WTC11 (cell line): ENCODE results near the gene GLRX2. TPM values are rescaled to one million over a fixed set of nuclear protein-coding genes. Genes with fewer than 3 reads are reported as not detected.

Experiments used
- GTF2I ChIP-seq: fragments of 250-450 bp; sonication (Bioruptor Pico); conservative IDR thresholded peaks from 2 replicates; pipeline ENCODE4 v1.4.0; 2021; ENCODE audit warnings: mild to moderate bottlenecking
- JAZF1 ChIP-seq: fragments of 250-450 bp; sonication (Bioruptor Pico); IDR thresholded peaks from 2 replicates; pipeline ENCODE4 v1.9.0; 2021; ENCODE audit warnings: moderate library complexity, mild to moderate bottlenecking, inconsistent platforms
- NFATC4 ChIP-seq: fragments of 250-450 bp; sonication (Bioruptor Pico); IDR thresholded peaks from 2 replicates; pipeline ENCODE4 v1.9.0; 2021; ENCODE audit warnings: mild to moderate bottlenecking
- ZNF121 ChIP-seq: sonication (generic); formaldehyde crosslinking; IDR thresholded peaks from 2 replicates; pipeline ENCODE4 v1.8.0; 2023; ENCODE audit warnings: missing genetic modification reagents
- ZNF219 ChIP-seq: sonication (generic); formaldehyde crosslinking; IDR thresholded peaks from 2 replicates; pipeline ENCODE4 v1.8.0; 2023; ENCODE audit warnings: missing genetic modification reagents, mild to moderate bottlenecking, borderline replicate concordance
- ZNF671 ChIP-seq: fragments of 250-450 bp; sonication (Bioruptor Pico); IDR thresholded peaks from 2 replicates; pipeline ENCODE4 v1.8.0; 2021; ENCODE audit warnings: mild to moderate bottlenecking
- total RNA-seq: library from RNA; stranded (reverse); gene quantifications from 3 replicates; pipeline ENCODE4 v1.2.3, GENCODE V29; 2021
- TF ChIP-seq, protein P1 (sequence below): sonication (generic); formaldehyde crosslinking; IDR thresholded peaks from 2 replicates; pipeline ENCODE4 v1.8.1; 2023; ENCODE audit warnings: mild to moderate bottlenecking, missing genetic modification reagents
- TF ChIP-seq, protein P2 (sequence below): sonication (generic); formaldehyde crosslinking; IDR thresholded peaks from 2 replicates; pipeline ENCODE4 v1.8.1; 2023; ENCODE audit warnings: mild to moderate bottlenecking, missing genetic modification reagents, moderate library complexity
- TF ChIP-seq, protein P3 (sequence below): fragments of 250-450 bp; sonication (Bioruptor Pico); conservative IDR thresholded peaks from 2 replicates; pipeline ENCODE4 v1.9.0; 2021; ENCODE audit warnings: mild to moderate bottlenecking
- TF ChIP-seq, protein P4 (sequence below): fragments of 250-450 bp; sonication (Bioruptor Pico); IDR thresholded peaks from 2 replicates; pipeline ENCODE4 v1.8.0; 2021; ENCODE audit warnings: mild to moderate bottlenecking
- TF ChIP-seq, protein P5 (sequence below): fragments of 250-450 bp; sonication (Bioruptor Pico); IDR thresholded peaks from 2 replicates; pipeline ENCODE4 v1.9.0; 2021; ENCODE audit warnings: mild to moderate bottlenecking
- TF ChIP-seq, protein P6 (sequence below): fragments of 200-600 bp; IDR thresholded peaks from 2 replicates; pipeline ENCODE4 v1.8.0; 2022; ENCODE audit warnings: antibody characterized with exemption
- TF ChIP-seq, protein P7 (sequence below): sonication (generic); formaldehyde crosslinking; IDR thresholded peaks from 2 replicates; pipeline ENCODE4 v1.8.0; 2023; ENCODE audit warnings: missing genetic modification reagents, mild to moderate bottlenecking, borderline replicate concordance
- TF ChIP-seq, protein P8 (sequence below): sonication (generic); formaldehyde crosslinking; IDR thresholded peaks from 2 replicates; pipeline ENCODE4 v1.8.1; 2023; ENCODE audit warnings: mild to moderate bottlenecking, missing genetic modification reagents

GLRX2 gene
- total RNA-seq, 1 experiment from 2014 or later: 8.4 TPM

DNA sequence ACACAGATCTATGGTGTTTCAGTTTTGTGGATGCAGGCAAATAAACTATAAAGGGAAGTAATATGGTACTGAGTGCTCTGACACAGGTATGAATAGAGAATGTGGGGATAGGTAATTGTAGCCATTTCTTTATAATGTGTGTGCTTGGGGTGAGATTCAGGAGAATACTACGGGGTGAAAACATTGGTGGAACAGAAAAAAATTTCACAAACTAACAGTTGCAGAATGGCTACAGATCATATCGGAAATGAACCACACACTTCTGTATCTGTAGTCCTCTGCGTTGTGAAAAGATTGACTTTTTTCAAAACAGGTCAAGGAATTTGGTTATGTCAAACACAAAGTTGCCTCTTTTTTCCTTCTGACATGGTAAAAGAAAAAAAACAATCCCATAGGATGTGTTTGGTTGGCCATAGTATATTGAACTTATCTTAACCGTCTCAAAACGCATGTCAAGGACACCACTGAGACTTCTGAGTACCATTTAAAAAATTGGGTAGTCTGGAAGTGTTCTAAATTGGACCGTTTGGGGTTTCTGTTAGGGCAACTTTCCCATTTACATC, 15.5 kb upstream of the GLRX2 start (continued):
- TF ChIP-seq ZNF121 (no peak), ZNF671 (CRISPR knock-in tag) (no peak), JAZF1 (CRISPR knock-in tag) (no peak), NFATC4 (CRISPR knock-in tag) (no peak), ZNF219 (no peak), GTF2I (no peak)
- TF ChIP-seq, protein P1, sequence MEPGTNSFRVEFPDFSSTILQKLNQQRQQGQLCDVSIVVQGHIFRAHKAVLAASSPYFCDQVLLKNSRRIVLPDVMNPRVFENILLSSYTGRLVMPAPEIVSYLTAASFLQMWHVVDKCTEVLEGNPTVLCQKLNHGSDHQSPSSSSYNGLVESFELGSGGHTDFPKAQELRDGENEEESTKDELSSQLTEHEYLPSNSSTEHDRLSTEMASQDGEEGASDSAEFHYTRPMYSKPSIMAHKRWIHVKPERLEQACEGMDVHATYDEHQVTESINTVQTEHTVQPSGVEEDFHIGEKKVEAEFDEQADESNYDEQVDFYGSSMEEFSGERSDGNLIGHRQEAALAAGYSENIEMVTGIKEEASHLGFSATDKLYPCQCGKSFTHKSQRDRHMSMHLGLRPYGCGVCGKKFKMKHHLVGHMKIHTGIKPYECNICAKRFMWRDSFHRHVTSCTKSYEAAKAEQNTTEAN (CRISPR knock-in tag): no peak
- TF ChIP-seq, protein P2, sequence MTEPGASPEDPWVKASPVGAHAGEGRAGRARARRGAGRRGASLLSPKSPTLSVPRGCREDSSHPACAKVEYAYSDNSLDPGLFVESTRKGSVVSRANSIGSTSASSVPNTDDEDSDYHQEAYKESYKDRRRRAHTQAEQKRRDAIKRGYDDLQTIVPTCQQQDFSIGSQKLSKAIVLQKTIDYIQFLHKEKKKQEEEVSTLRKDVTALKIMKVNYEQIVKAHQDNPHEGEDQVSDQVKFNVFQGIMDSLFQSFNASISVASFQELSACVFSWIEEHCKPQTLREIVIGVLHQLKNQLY: no peak
- TF ChIP-seq, protein P3, sequence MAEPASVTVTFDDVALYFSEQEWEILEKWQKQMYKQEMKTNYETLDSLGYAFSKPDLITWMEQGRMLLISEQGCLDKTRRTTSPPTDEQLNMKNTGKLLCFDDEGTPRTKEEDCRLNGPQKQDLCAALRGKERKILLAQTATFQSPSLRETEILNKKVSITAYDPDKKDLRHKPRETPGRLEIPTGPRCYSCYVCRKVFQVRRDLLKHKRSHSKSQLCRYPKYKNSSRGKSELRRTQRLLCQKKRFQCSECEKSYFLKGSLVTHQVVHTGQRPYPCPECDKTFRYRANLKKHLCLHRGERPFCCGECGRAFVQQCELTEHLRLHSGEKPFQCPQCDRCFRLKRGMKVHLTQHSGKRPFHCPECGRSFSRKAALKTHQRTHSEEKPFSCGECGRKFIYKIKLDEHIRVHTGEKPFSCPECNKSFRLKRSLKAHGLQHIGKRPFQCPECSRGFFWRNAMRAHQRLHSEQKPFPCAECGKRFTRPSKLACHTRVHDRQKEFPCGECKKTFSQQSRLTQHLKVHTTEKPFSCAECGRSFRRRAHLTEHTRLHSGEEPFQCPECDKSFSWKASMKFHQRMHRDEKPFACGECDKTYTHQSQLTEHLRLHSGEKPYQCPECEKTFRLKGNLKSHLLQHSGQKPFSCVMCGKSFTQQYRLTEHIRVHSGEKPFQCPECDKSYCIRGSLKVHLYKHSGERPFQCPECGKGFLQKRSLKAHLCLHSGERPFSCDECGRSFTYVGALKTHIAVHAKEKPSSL (CRISPR knock-in tag): no peak
- TF ChIP-seq, protein P4, sequence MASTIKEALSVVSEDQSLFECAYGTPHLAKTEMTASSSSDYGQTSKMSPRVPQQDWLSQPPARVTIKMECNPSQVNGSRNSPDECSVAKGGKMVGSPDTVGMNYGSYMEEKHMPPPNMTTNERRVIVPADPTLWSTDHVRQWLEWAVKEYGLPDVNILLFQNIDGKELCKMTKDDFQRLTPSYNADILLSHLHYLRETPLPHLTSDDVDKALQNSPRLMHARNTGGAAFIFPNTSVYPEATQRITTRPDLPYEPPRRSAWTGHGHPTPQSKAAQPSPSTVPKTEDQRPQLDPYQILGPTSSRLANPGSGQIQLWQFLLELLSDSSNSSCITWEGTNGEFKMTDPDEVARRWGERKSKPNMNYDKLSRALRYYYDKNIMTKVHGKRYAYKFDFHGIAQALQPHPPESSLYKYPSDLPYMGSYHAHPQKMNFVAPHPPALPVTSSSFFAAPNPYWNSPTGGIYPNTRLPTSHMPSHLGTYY (CRISPR knock-in tag): no peak
- TF ChIP-seq, protein P5, sequence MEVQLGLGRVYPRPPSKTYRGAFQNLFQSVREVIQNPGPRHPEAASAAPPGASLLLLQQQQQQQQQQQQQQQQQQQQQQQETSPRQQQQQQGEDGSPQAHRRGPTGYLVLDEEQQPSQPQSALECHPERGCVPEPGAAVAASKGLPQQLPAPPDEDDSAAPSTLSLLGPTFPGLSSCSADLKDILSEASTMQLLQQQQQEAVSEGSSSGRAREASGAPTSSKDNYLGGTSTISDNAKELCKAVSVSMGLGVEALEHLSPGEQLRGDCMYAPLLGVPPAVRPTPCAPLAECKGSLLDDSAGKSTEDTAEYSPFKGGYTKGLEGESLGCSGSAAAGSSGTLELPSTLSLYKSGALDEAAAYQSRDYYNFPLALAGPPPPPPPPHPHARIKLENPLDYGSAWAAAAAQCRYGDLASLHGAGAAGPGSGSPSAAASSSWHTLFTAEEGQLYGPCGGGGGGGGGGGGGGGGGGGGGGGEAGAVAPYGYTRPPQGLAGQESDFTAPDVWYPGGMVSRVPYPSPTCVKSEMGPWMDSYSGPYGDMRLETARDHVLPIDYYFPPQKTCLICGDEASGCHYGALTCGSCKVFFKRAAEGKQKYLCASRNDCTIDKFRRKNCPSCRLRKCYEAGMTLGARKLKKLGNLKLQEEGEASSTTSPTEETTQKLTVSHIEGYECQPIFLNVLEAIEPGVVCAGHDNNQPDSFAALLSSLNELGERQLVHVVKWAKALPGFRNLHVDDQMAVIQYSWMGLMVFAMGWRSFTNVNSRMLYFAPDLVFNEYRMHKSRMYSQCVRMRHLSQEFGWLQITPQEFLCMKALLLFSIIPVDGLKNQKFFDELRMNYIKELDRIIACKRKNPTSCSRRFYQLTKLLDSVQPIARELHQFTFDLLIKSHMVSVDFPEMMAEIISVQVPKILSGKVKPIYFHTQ (CRISPR knock-in tag): no peak
- TF ChIP-seq, protein P6, sequence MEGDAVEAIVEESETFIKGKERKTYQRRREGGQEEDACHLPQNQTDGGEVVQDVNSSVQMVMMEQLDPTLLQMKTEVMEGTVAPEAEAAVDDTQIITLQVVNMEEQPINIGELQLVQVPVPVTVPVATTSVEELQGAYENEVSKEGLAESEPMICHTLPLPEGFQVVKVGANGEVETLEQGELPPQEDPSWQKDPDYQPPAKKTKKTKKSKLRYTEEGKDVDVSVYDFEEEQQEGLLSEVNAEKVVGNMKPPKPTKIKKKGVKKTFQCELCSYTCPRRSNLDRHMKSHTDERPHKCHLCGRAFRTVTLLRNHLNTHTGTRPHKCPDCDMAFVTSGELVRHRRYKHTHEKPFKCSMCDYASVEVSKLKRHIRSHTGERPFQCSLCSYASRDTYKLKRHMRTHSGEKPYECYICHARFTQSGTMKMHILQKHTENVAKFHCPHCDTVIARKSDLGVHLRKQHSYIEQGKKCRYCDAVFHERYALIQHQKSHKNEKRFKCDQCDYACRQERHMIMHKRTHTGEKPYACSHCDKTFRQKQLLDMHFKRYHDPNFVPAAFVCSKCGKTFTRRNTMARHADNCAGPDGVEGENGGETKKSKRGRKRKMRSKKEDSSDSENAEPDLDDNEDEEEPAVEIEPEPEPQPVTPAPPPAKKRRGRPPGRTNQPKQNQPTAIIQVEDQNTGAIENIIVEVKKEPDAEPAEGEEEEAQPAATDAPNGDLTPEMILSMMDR: no peak
- TF ChIP-seq, protein P7, sequence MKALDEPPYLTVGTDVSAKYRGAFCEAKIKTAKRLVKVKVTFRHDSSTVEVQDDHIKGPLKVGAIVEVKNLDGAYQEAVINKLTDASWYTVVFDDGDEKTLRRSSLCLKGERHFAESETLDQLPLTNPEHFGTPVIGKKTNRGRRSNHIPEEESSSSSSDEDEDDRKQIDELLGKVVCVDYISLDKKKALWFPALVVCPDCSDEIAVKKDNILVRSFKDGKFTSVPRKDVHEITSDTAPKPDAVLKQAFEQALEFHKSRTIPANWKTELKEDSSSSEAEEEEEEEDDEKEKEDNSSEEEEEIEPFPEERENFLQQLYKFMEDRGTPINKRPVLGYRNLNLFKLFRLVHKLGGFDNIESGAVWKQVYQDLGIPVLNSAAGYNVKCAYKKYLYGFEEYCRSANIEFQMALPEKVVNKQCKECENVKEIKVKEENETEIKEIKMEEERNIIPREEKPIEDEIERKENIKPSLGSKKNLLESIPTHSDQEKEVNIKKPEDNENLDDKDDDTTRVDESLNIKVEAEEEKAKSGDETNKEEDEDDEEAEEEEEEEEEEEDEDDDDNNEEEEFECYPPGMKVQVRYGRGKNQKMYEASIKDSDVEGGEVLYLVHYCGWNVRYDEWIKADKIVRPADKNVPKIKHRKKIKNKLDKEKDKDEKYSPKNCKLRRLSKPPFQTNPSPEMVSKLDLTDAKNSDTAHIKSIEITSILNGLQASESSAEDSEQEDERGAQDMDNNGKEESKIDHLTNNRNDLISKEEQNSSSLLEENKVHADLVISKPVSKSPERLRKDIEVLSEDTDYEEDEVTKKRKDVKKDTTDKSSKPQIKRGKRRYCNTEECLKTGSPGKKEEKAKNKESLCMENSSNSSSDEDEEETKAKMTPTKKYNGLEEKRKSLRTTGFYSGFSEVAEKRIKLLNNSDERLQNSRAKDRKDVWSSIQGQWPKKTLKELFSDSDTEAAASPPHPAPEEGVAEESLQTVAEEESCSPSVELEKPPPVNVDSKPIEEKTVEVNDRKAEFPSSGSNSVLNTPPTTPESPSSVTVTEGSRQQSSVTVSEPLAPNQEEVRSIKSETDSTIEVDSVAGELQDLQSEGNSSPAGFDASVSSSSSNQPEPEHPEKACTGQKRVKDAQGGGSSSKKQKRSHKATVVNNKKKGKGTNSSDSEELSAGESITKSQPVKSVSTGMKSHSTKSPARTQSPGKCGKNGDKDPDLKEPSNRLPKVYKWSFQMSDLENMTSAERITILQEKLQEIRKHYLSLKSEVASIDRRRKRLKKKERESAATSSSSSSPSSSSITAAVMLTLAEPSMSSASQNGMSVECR (CRISPR knock-in tag): no peak
- TF ChIP-seq, protein P8, sequence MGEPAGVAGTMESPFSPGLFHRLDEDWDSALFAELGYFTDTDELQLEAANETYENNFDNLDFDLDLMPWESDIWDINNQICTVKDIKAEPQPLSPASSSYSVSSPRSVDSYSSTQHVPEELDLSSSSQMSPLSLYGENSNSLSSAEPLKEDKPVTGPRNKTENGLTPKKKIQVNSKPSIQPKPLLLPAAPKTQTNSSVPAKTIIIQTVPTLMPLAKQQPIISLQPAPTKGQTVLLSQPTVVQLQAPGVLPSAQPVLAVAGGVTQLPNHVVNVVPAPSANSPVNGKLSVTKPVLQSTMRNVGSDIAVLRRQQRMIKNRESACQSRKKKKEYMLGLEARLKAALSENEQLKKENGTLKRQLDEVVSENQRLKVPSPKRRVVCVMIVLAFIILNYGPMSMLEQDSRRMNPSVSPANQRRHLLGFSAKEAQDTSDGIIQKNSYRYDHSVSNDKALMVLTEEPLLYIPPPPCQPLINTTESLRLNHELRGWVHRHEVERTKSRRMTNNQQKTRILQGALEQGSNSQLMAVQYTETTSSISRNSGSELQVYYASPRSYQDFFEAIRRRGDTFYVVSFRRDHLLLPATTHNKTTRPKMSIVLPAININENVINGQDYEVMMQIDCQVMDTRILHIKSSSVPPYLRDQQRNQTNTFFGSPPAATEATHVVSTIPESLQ: no peak
